ENCODE data around the gene SGCE.

The SGCE gene

GRCh38 chr7:94630855-94631254 is 25.1 kb downstream of the SGCE start:
- DNase-seq (ENCODE audit: extremely low read depth in 1 of 2, low read depth in 1 of 2), result no peak

GRCh38 chr7:94623820-94624219 is 32.1 kb downstream of the SGCE start:
- DNase-seq (ENCODE audit: extremely low read depth in 1 of 2, low read depth in 1 of 2), result no peak

- DNase-seq (ENCODE audit: extremely low read depth in 1 of 2, low read depth in 1 of 2), result no peak
Measured at GRCh38 chr7:94621120-94621519, 34.8 kb downstream of the SGCE start.

GRCh38 chr7:94620703-94621118 is 35.2 kb downstream of the SGCE start:
- DNase-seq (ENCODE audit: extremely low read depth in 1 of 2, low read depth in 1 of 2), result no peak

- no peak for DNase-seq (ENCODE audit: extremely low read depth in 1 of 2, low read depth in 1 of 2)
Measured at GRCh38 chr7:94618126-94618525, 37.8 kb downstream of the SGCE start.

GRCh38 chr7:94616855-94617254 is 39.1 kb downstream of the SGCE start:
- no peak for DNase-seq (ENCODE audit: extremely low read depth in 1 of 2, low read depth in 1 of 2)

GRCh38 chr7:94615666-94616065 is 40.3 kb downstream of the SGCE start:
- DNase-seq (ENCODE audit: extremely low read depth in 1 of 2, low read depth in 1 of 2), result no peak

GRCh38 chr7:94612661-94613060 is 43.3 kb downstream of the SGCE start:
- no peak for DNase-seq (ENCODE audit: extremely low read depth in 1 of 2, low read depth in 1 of 2)

- no peak for DNase-seq (ENCODE audit: extremely low read depth in 1 of 2, low read depth in 1 of 2)
Measured at GRCh38 chr7:94612253-94612652, 43.7 kb downstream of the SGCE start.

- no peak for DNase-seq (ENCODE audit: extremely low read depth in 1 of 2, low read depth in 1 of 2)
Measured at GRCh38 chr7:94609561-94609960, 46.4 kb downstream of the SGCE start.

GRCh38 chr7:94605031-94605430 is 50.9 kb downstream of the SGCE start:
- no peak for DNase-seq (ENCODE audit: extremely low read depth in 1 of 2, low read depth in 1 of 2)

GRCh38 chr7:94602181-94602580 is 53.8 kb downstream of the SGCE start:
- DNase-seq (ENCODE audit: extremely low read depth in 1 of 2, low read depth in 1 of 2), result no peak

GRCh38 chr7:94600267-94600666 is 55.7 kb downstream of the SGCE start:
- DNase-seq (ENCODE audit: extremely low read depth in 1 of 2, low read depth in 1 of 2), result no peak

GRCh38 chr7:94595717-94596116 is 60.2 kb downstream of the SGCE start:
- no peak for DNase-seq (ENCODE audit: extremely low read depth in 1 of 2, low read depth in 1 of 2)

- no peak for DNase-seq (ENCODE audit: extremely low read depth in 1 of 2, low read depth in 1 of 2)
Measured at GRCh38 chr7:94594882-94595281, 61.1 kb downstream of the SGCE start.

- no peak for DNase-seq (ENCODE audit: extremely low read depth in 1 of 2, low read depth in 1 of 2)
Measured at GRCh38 chr7:94591176-94591575, 64.8 kb downstream of the SGCE start.

- DNase-seq (ENCODE audit: extremely low read depth in 1 of 2, low read depth in 1 of 2), result no peak
Measured at GRCh38 chr7:94590526-94591162, 65.3 kb downstream of the SGCE start.

GRCh38 chr7:94588075-94588474 is 67.9 kb downstream of the SGCE start:
- no peak for DNase-seq (ENCODE audit: extremely low read depth in 1 of 2, low read depth in 1 of 2)

- no peak for DNase-seq (ENCODE audit: extremely low read depth in 1 of 2, low read depth in 1 of 2)
Measured at GRCh38 chr7:94584113-94584512, 71.8 kb downstream of the SGCE start.

GRCh38 chr7:94580601-94581000 is 75.3 kb downstream of the SGCE start:
- DNase-seq (ENCODE audit: extremely low read depth in 1 of 2, low read depth in 1 of 2), result no peak

GRCh38 chr7:94579470-94579869 is 76.5 kb downstream of the SGCE start:
- DNase-seq (ENCODE audit: extremely low read depth in 1 of 2, low read depth in 1 of 2), result no peak

GRCh38 chr7:94578614-94579013 is 77.3 kb downstream of the SGCE start:
- DNase-seq (ENCODE audit: extremely low read depth in 1 of 2, low read depth in 1 of 2), result no peak

- no peak for DNase-seq (ENCODE audit: extremely low read depth in 1 of 2, low read depth in 1 of 2)
Measured at GRCh38 chr7:94577357-94577756, 78.6 kb downstream of the SGCE start.
